Activated CD8-positive, alpha-beta memory T cell treated with anti-CD3 and anti-CD28 coated beads, Interleukin-2, amount 50 U/mL, for 1 hour (primary cell): ENCODE data around the gene KBTBD12.
"Not testable (repeated sequence)": the region's sequence is repeated elsewhere in the genome, so short reads cannot be mapped to it uniquely, and the experiment has no call there.

ENCODE experiments used
- DNase-seq: peaks from one replicate; pipeline ENCODE4 v3.0.0-alpha.2; 2020; ENCODE audit errors: extremely low read depth

KBTBD12 gene, protein sequence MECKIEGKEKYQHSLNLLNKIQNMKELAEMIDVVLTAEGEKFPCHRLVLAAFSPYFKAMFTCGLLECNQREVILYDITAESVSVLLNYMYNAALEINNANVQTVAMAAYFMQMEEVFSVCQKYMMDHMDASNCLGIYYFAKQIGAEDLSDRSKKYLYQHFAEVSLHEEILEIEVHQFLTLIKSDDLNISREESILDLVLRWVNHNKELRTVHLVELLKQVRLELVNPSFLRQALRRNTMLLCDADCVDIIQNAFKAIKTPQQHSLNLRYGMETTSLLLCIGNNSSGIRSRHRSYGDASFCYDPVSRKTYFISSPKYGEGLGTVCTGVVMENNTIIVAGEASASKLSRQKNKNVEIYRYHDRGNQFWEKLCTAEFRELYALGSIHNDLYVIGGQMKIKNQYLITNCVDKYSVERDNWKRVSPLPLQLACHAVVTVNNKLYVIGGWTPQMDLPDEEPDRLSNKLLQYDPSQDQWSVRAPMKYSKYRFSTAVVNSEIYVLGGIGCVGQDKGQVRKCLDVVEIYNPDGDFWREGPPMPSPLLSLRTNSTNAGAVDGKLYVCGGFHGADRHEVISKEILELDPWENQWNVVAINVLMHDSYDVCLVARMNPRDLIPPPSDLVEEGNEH

GRCh38 chr3:127915115-127915936 lies at the start of gene KBTBD12:
Gene KBTBD12 (plus strand): TSS chr3:127915232. CDS start chr3:127923062, 7,830 bp downstream.
- DNase-seq = no peak

GRCh38 chr3:127865941-127866340 lies 49.1 kb upstream of the KBTBD12 start:
- no peak for DNase-seq

DNA sequence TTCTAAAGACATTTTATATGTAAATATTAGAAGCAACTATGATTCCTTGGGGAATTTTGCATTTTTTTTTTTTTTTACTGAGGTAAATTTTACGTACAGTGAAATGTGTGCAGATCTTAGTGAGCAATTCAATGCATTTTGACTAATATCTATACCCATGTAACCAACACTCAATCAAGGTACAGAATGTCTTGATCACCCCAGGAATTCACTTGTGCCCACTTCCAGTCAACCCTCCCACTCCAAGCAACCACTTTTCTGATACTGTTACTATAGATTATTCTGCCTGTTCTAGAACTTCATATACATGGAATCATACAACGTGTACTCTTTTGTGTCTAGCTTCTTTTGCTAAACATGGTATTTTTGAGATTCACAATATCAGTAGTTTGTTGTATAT lies 47.6 kb upstream of the KBTBD12 start:
- no peak for DNase-seq

GRCh38 chr3:127867986-127868385 lies 47.0 kb upstream of the KBTBD12 start:
- no peak for DNase-seq

DNA sequence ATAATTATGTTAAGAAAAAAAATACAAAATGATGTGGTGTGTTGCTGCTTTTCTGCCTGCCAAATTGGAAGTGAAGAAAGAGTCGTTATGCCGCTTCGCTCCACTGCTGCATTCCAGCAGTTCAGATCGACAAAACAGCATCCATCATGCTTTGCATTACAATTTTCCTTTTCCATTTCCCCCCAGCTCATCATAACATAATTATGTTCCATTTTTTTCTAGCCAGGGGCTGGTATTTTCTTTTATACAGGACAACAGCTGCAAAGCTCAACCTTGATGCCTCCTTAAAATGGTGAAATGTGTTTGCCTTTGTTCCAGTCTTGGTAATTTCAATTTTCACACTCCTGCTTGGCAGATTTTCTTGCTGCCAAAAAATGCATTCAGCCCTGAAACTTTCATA lies 44.9 kb upstream of the KBTBD12 start:
- DNase-seq = no peak

- not testable (repeated sequence) for DNase-seq
Measured at GRCh38 chr3:127874097-127874496, 40.9 kb upstream of the KBTBD12 start.

DNA sequence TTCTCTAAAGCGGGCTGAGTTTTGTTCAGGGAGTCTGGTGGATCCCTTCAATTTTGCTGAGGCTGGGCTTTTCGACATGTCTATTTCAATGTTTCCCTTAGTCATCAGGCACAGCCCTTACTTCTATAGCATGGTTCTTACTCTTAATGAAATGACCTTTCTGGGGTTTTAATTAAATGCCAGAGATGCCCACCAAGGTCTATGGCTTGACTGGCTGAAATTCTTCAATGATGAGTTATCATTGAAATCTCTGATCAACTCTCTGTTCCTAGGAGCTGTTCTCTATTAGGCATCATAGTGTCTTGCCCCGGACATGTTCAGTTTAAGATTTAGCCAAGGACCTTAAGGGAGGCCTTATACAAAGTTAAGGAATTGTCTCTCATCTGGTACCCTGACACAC lies 33.4 kb upstream of the KBTBD12 start:
- DNase-seq = no peak

DNA sequence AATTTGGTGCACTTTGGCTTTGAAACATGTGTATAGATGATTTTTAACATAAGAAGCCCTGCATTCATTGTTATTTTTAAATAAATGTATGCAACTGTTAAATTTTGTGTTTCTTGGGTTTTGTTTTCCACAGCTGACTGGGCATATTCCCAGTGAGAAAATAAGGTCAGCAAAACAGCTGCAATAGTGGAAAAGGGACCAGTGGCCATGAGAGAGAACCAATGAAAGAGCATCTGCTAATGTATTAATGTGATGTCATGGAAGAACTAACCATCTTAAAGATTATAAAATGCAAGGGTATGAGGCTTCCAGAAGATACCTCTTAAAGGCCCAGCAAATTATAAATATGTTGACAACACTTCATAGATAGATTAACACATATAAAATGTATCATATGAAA lies 31.0 kb upstream of the KBTBD12 start:
- no peak for DNase-seq

- DNase-seq = no peak
Measured at GRCh38 chr3:127886231-127886955, 28.6 kb upstream of the KBTBD12 start.

- no peak for DNase-seq
Measured at GRCh38 chr3:127886956-127887231, 28.1 kb upstream of the KBTBD12 start.

DNA sequence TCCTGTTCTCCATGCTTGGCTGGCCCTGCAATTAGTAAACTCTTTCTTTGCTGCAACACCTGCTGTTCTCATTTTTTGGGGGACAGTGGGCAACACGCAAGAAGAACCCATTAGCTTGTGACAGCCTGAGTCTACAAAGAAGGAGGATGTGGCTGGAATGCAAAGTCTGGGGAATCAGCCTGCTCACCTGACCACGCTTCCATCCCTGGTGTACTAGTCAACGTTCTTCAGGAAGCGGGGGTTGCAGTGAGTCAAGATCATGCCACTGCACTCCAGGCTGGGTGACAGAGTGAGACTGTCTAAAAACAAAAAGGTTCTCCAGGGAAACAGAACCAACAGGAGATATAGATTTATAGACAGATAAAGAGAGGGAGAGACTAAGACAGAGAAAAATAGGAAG lies 27.7 kb upstream of the KBTBD12 start:
- no peak for DNase-seq

DNA sequence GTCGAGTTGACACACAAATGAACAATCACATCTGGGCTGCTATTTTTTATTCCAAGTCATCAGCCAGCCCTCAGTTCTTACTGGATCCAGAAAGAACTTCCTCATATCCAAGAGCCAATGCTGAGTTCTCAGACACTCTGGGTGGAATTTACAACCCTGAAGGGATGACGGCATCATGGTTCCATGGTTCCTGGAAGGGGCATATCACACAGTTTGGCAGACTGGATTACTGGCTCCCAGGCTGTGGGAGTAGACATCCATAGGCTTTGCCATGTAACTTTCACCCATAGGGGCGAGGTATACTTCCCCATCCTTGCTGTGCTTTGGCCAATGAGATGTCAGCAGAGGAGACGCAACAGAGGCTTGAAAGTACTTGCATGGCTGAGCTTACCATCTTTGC lies 26.9 kb upstream of the KBTBD12 start:
- DNase-seq = no peak

- DNase-seq = no peak
Measured at GRCh38 chr3:127888564-127889107, 26.4 kb upstream of the KBTBD12 start.

- no peak for DNase-seq
Measured at GRCh38 chr3:127889461-127889863, 25.6 kb upstream of the KBTBD12 start.

GRCh38 chr3:127889976-127890650 lies 24.9 kb upstream of the KBTBD12 start:
- no peak for DNase-seq

GRCh38 chr3:127890651-127891290 lies 24.3 kb upstream of the KBTBD12 start:
- DNase-seq = not testable (repeated sequence)

DNA sequence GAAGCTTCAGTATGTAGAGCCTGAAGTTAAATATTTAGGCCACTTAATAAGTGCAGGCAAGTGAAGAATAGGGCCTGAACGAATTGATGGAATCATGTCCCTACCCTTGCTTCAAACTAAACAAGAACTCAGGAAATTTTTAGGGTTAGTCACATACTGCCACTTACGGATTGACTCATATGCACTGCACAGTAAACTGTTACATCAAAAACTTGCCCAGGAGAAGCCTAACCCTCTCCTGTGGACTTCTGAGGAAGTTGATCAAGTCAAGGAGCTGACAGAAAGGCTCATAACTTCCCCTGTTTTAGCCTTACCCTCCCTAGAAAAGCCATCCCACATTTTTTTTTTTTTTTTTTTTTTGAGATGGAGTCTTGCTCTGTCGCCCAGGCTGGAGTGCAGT lies 20.6 kb upstream of the KBTBD12 start:
- no peak for DNase-seq

DNA sequence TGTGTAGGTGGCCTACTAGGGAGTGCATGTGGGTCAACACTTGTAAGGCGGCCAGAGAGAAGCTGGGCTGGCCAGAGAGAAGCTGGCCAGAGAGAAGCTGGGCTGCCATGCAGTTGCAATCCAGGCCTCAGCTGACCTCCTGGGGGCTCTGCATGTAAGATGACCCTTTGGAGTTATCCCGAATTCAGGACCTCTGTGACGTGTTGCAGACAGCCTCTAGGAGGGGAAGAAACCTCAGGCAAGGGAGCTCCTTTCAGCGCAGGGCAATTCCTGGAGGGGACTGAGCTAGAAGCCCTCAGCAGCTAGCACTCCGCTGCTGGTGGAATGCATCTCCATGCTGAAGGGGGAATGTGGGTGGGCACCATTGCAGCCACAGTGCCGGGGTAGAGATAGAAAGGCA lies 15.8 kb upstream of the KBTBD12 start:
- DNase-seq = no peak

DNA sequence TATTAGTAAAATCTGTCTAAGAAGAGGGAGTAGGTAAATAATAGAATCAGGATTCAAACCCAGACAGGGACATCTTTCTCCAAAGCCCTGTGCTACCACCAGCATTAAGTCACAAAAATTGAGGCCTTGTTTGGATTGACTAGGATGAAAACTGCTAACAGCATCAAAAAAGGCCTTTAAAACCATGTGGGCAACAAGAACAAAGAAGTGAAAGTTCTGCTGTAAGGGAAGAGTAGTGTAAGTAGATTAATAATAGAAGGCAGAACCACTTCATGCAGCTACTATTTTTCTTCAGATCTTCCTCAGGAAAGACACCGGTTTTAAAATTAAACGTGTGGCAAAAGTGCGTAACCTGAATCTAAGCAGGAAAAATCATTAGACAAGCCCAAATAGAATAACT lies 15.3 kb upstream of the KBTBD12 start:
- DNase-seq = no peak

- DNase-seq = no peak
Measured at GRCh38 chr3:127900536-127900935, 14.5 kb upstream of the KBTBD12 start.

- DNase-seq = no peak
Measured at GRCh38 chr3:127902486-127902885, 12.5 kb upstream of the KBTBD12 start.
